CD4-positive, alpha-beta T cell treated with Interleukin-1 beta for 1 hour (primary cell): ENCODE results near the gene E4F1.

Experiments
- DNase-seq, 2 donors: peaks; one replicate each; pipeline ENCODE4 v3.0.0-alpha.2; 2020 to 2022

Gene E4F1, protein sequence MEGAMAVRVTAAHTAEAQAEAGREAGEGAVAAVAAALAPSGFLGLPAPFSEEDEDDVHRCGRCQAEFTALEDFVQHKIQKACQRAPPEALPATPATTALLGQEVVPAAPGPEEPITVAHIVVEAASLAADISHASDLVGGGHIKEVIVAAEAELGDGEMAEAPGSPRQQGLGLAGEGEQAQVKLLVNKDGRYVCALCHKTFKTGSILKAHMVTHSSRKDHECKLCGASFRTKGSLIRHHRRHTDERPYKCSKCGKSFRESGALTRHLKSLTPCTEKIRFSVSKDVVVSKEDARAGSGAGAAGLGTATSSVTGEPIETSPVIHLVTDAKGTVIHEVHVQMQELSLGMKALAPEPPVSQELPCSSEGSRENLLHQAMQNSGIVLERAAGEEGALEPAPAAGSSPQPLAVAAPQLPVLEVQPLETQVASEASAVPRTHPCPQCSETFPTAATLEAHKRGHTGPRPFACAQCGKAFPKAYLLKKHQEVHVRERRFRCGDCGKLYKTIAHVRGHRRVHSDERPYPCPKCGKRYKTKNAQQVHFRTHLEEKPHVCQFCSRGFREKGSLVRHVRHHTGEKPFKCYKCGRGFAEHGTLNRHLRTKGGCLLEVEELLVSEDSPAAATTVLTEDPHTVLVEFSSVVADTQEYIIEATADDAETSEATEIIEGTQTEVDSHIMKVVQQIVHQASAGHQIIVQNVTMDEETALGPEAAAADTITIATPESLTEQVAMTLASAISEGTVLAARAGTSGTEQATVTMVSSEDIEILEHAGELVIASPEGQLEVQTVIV

DNA sequence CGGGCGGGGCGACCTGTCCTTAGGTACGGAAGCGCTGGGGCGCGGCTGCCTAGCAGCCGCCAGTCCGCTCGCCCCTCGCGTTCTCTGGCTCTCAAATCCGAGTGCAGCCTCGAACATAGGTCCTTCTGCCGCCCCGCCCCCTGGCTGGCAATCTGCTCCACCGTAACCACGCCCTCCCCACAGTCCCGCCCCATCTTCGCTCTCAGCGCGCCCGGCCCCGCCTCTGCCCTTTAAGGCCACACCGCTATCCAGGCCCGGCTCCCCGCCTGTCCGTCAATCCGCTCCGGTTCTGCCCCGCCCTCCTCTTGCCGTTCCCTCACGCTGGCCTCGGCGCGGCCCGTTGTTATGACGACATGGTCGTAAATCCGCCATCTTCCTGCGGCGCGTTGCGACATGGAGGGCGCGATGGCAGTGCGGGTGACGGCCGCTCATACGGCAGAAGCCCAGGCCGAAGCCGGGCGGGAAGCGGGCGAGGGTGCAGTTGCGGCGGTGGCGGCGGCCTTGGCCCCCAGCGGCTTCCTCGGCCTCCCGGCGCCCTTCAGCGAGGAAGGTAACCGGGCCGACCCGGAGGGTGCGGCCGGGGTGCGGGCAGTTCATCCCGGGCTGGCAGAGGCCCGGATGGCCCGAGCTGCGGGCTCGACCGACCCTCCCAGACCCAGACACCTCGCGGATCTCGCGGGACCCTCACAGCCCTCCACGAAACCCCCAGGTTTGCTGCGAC lies at the start of gene E4F1:
E4F1 (plus strand) TSS at position 371 of the 721 bp plus-strand sequence; CDS start at position 394, 23 bp downstream.
- DNase-seq: peak; percentile 99 to 100

DNA sequence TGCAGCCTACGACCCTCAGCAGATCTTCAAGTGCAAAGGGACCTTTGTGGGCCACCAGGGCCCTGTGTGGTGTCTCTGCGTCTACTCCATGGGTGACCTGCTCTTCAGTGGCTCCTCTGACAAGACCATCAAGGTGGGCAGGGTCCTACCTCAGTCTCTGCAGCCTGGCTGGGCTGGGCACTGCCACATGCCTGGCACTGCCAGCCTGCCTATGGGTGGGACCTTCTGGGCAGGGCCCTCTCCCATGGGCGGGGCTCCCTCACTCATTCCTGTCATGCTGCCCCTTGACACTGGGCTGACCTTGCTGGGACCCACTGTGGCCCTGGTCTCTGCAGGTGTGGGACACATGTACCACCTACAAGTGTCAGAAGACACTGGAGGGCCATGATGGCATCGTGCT lies 49.5 kb upstream of the E4F1 start:
- no peak for DNase-seq

DNA sequence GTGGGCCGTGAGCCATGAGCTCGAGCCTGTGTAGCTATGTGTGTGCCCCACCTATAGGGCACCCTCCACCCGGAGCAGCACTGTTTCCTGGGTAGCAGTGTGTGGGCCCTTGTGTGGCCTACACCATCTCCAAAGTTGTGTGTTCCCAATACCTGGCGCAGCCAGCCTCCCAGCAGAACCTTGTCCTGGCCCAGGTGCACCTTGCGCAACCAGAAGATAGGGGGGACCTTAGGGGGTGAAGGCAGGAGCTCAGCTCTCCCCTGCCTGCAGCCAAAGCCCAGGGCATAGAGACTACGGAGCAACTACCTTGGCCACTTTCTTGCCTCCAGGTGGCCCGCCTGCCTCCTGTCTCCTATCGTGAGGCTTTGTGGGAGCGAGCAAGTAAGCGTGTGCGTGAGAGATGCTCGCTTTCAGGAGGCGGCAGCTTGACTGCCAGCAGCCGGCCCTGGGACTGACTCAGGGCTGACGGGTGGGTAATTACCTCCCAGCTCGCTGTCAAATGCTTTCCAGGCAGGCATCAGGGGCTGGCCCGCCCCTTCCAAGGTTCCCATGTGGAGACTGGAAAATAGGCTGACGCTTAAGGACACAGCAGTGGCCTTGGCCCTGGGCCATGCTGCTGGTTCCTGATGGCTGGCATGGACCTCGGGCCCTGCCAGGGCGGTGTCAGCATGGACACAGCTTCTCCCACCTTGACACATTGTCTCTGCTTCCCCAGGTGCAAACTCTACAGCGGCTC lies 48.8 kb upstream of the E4F1 start:
- DNase-seq: no peak

DNA sequence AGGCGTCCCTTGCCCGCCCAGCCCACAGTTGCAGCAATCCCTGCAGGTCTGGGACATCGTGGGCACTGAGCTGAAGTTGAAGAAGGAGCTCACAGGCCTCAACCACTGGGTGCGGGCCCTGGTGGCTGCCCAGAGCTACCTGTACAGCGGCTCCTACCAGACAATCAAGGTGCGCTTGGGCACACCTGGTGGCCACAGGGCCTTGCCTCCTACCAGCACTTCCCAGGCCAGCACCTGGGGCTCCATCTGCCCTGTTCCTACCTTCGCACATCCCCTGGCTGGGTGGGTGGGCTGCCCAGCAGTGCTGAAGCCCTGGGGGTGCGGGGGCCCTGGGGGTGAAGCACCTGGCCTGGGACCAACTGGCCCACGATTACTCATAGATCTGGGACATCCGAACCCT lies 47.9 kb upstream of the E4F1 start:
- no peak for DNase-seq

DNA sequence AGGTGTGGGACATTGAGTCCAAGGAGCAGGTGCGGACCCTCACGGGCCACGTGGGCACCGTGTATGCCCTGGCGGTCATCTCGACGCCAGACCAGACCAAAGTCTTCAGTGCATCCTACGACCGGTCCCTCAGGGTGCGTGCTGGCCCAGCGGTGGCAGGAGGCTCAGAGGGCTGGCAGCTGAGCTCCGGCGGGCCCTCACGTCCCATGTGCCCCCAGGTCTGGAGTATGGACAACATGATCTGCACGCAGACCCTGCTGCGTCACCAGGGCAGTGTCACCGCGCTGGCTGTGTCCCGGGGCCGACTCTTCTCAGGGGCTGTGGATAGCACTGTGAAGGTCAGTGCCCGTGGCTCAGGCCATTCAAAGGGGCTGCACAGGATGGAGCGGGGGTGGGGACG lies 47.3 kb upstream of the E4F1 start:
- no peak for DNase-seq

DNA sequence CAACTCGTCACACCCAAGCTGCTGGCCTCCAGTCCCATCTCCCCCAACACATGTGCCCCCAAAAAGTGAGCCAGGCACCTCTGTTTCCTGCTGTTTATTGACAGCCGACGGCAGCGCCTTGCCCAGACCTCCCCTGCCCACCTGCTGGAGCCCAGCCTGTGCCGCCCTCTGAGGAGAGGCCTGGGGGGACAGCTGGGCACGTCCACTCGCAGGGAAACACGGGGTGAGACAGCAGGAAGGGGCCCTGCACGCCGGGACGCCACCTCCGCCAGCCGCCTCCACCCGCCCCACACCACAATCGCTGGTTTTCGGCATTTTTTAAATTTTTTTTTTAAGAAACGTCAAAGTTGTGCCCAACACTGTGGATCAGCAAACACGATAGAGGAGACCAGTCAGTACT lies 46.3 kb upstream of the E4F1 start:
- DNase-seq: no peak

DNA sequence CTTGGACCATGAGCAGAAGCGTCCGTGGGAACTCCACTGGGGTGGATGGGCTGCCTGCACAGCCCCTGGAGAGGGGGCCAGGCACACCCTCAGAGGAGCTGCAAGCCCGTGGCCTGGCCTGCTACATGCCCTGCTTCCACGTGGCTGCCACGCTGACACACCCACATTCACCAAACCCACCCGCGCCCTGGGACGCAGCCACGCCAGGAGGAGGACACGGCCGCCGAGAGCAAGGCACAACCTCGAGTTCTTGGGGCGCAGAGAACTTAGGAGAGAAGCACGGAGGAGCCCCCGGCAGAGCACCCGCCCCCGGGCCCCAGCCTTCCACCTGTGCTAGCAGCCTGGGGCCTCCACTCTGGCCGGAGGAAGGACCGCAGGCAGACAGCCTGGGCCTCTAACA lies 45.8 kb upstream of the E4F1 start:
- DNase-seq: no peak

DNA sequence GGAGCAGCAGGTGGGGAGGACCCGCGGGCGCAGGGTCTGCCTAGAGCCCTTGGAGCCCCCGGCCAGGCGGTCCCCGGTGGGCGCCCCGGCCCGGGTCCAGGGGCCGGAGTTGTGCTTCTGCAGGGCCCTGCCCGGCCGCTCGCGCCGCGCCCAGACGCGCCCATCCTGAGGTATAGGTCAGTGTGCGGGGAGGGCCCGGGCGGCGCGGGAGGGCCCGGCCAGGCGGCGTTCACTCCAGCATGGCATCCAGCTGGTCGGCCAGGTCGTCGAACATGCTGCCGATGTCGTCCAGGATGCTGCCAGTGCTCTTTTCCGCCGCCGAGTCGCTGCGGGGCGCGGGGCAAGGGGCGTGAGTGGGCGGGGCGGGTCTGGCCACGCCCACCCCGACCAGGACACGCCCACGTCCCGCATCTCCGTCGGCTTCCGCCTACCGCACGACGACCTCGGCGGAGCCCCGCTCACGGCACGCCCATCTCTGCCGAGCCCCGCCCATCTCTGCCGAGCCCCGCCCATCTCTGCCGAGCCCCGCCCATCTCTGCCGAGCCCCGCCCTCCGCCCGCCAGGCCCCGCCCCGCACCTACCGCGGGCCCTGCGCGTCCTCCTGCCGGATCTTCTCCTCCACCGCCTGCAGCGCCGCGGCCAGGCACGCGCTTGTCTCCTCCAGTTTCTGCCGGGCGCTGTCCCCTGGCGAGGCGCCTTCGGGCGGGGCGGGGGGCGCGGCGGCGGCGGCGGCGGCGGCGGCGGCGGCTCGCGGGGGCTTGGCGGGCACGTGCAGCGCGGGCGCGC lies 44.9 kb upstream of the E4F1 start:
- peak; percentile 34 to 47 for DNase-seq

DNA sequence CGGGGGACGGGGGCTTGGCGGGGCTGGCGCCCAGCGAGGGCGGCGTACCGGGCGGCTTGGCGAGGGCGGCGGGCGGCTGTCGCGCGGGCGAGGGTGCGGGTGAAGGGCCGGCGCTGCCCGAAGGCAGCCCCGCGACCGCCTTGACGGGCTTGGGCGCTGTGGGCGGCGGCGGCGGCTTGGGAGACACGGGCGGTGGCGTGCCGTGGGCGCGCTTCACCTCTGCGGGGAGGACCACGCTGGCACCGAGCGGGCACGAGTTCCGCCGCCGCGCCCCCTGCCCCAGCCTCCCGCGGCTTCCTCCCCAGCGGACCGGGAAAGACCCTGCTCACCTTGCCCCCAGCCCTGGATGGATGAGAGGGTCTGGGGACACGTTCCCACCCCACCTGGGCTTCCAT lies 44.3 kb upstream of the E4F1 start:
- DNase-seq: no peak

DNA sequence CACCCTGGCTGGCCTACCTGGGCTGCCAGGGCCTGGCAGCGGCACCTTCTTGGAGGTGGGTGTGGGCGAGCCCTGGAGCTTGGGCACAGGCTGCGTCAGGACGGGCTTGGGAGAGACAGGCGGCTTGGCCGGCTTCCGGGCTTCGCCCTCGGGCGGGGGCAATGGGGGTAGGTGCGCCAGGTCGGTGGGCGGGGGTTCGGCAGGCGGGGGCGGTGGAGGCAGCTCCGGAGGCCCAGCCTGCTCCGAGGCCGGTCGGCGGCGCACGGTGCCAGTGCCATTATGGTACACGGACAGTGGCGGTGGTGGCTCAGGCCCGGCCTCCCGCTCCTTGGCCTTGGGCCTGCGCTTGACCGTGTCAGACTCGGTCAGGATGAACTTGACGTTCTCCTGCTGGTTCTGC lies 43.8 kb upstream of the E4F1 start:
- no peak for DNase-seq

DNA sequence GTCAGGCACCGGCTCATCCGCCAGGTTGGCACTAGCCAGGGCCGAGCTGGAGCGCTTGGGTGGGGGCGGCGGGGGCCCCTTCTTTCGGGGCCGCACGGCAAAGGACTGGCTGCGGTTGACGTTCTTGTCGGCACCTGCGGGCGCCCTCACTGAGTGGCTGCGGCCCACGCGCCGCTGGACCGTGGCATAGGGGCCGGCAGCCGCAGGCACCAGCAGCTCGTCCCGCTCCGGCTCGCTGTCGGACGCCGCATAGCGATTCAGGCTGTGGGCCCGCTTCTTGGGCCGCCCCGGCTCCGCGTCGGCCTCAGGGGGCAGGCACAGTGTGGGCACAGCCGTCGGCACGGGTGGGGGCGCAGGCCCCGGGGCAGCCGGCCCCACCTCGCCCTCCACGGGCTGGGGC lies 42.9 kb upstream of the E4F1 start:
- no peak for DNase-seq

DNA sequence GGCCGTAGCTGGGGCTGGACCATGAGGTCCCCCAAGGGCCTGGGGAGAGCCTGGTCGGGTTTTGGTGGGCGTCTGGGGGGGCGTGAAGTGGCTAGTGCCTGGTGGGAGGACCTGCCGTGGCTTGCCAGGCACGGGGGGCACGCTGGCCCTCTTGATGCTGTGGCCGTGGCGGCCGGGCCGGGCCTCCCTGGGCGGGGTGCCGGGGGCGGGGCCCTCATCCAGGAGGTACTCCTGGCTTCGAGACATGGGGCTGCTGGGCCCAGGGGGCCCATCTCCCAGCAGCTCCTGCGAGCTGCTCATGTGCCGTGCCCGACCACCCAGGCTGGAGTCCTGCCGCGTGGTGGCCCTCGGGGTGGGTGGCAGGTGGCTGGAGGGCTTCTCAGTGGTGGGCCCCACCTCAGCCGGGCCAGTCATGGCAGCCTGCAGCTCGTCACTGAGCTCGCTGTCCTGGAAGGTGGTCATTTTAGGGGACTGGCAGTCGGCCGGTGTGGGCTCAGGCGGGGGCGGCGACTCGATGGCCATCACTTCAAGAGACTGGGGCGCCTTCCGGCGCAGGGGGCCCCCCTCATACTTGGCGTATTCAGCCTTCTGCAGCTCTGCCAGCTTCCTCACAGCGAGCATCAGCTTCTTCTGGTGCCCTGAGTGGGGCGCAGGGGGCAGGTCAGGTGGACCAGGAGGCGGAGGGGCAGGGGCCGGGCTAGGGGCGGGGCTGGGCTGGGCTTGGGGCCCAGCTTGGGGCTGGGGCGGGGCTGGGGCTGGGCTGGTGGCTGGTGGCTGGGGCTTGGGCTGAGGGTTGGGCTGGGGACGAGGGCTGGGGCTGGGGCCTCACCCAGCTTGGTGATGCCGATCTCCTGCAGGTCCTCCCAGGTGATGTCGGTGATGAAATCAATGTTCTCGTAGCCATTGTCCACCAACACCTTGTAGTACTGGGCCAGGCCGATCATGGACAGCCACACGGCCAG lies 42.1 kb upstream of the E4F1 start:
- DNase-seq: no peak

DNA sequence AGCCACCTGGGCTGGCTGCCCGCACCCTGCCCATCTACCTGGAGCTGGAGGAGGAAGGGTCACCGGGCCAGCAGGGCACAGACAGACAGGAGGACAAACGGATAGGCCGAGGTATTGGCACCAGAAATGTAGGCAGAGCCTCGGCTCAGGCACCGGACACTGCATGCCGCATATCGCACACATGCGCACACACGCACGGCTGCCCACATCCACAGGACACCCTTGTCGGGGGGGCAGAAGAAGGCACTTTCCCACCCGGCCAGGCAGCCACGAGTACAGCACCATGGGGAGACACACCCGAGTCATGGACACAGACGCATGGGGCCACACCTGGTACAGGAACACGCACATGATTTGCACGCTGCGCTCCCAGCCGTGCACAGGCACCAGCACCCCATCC lies 41.4 kb upstream of the E4F1 start:
- DNase-seq: no peak

DNA sequence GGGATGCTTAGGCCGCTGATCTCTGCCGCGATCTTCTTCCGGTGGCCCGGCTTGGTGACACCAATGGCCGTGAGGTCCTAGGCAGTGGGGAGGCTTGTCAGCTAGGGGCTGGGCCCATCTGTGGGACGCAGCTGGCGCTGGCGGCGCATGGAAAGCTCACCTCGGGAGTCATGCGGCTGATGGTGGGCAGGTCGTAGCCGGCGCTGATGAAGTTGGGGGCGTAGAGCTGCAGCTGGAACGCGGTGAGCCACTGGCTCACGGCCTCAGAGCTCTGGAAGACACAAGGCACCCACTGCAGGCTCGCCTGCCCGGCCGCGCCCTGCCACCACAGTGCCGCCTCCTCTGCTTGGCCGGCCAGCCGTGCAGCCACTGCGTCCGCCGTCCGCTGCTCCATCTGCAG lies 39.7 kb upstream of the E4F1 start:
- DNase-seq: no peak

DNA sequence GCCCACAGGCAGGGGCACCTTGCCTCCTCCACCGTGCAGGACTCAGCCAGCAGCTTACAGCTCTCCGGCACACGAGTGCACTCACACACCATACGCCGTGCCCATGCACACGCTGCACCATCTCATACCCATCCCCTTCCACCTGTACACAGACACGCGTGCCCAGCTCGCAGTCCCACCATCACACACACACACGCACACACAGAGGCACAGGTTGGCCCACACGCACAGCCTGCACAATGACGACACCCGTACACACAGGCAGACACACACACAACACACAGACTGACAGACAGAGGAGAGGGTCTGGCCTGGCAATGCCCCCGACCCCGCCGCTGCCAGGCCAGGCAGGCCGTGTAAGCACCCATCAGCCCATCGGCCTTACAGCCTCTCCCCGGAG lies 39.0 kb upstream of the E4F1 start:
- no peak for DNase-seq

DNA sequence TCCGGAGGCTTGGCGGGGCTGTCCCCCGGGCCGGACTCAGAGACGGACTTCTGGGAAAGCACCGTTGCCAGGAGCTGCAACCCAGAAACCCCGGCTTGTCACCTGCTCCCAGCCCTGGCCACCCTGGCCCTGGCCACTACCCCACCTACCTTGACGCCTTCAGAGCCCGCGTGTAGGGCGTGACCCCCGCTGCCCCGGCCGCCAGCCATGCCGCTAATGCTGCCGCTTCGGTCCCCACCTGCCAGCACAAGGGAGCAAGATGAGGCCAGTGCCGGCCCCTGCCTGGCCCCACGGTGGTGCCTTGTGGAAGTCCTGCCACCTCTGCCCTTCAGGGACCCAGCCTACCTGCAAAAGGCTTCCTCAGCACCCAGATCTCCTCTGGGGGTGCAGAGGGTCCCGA lies 38.4 kb upstream of the E4F1 start:
- no peak for DNase-seq

DNA sequence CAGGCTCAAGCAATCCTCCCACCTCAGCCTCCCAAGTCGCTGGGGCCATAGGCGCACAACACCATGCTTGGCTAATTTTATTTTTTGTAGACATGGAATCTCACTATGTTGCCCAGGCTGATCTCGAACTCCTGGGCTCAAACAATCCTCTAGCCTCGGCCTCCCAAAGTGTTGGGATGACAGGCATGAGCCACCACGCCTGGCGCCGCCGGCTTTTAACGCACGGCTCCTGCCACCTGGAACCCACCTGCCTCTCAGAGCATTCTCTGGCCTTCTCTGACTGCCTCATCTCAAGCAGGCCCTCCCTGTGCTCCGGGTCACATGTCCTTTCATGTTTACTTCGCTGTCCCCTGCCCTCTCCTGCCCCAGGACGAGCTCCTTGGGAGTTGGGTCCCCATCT lies 37.3 kb upstream of the E4F1 start:
- DNase-seq: no peak

DNA sequence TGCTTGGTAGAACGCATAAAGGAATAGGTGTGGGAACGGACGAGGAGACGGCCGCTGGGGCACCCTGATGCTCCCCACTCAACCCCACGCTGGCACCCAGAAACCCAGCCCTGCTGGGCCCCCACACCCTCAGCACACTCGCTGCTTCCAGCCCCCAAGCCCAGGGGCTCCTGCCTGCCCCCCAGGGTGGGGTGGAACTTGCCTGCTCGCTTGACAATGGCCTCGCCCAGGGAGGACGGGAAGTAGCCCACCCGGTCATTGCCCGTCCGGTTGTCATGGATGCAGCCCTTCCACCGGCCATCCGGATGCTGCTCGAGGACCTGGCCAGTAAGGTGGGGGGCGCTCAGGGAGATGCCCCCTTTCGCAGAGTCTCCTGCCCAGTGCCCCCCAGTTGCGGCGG lies 36.9 kb upstream of the E4F1 start:
- DNase-seq: no peak

DNA sequence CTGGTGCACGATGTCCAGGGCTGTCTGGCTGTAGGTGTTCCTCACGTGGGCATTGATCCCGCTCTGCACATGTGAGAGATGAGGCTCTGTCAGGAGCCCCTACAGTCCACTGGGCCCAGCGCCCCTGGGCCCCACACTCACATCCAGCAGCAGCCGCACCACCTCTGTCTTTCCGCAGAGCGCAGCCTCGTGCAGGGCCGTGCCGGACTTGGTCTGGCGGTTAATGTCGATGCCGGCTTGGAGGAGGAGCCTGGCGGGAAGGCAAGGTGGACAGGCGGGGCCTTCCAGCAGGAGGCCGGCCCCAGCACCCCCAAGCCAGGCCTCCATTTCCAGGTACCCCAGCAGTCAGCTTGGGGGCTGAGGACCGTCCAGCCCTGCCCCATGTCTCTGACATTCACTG lies 36.2 kb upstream of the E4F1 start:
- no peak for DNase-seq

DNA sequence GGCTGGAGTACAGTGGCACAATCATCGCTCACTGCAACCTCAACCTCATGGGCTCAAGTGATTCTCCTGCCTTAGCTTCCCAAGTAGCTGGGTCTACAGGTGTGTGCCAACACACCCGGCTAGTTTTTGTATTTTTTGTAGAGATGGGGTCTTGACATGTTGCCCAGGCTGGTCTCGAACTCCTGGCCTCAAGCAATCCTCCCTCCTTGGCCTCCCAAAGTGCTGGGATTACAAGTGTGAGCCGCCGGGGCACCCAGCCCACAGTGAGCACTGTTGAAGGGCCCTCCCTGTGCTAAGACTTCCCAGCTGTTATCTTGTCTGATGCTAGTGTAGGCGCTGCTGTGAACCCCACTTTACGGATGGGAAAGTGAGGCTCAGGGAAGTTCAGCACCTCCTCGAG lies 35.0 kb upstream of the E4F1 start:
- DNase-seq: no peak
